Endothelial cell (in vitro differentiated cells): Measurements from ENCODE around the gene CCDC92. TPM values are rescaled to one million over a fixed set of nuclear protein-coding genes. Genes with fewer than 3 reads are reported as not detected.
A peak's percentile ranks its signal among the peaks of the same experiment; 100 is the strongest.

Experiments used
- DNase-seq: peaks from one replicate; pipeline ENCODE4 v3.0.0; 2021; ENCODE audit warnings: low spot score
- H3K27ac Mint-ChIP-seq: one replicate; pipeline ENCODE4 v1.8.0; 2021; ENCODE audit warnings: mixed read lengths, inconsistent platforms; ENCODE audit not compliant: unreplicated experiment
- H3K27me3 Mint-ChIP-seq: one replicate; pipeline ENCODE4 v1.8.0; 2021; ENCODE audit warnings: mild to moderate bottlenecking, moderate library complexity, mixed read lengths, inconsistent platforms; ENCODE audit not compliant: unreplicated experiment
- H3K36me3 Mint-ChIP-seq: one replicate; pipeline ENCODE4 v1.8.0; 2021; ENCODE audit warnings: mild to moderate bottlenecking, low read depth, mixed read lengths, inconsistent platforms; ENCODE audit not compliant: unreplicated experiment
- H3K4me1 Mint-ChIP-seq: one replicate; pipeline ENCODE4 v1.8.0; 2021; ENCODE audit warnings: mild to moderate bottlenecking, mixed read lengths, inconsistent platforms; ENCODE audit not compliant: unreplicated experiment
- H3K4me3 Mint-ChIP-seq: one replicate; pipeline ENCODE4 v1.8.0; 2021; ENCODE audit warnings: mild to moderate bottlenecking, mixed read lengths, inconsistent platforms; ENCODE audit not compliant: unreplicated experiment
- H3K9me3 Mint-ChIP-seq: one replicate; pipeline ENCODE4 v1.8.0; 2021; ENCODE audit warnings: mixed read lengths, inconsistent platforms; ENCODE audit not compliant: unreplicated experiment
- total RNA-seq: library from RNA; stranded (reverse); fragmentation: NEBNext Ultra II Directional; extraction: Animal tissue kit (Norgen Biotek cat#: 25700); gene quantifications from one replicate; pipeline ENCODE4 v1.2.1, GENCODE V29; 2021; ENCODE audit not compliant: unreplicated experiment
- TF ChIP-seq, protein P1 (sequence below): fragments of 200-600 bp; sonication (generic); IDR thresholded peaks from one replicate; pipeline ENCODE4 v1.5.0; 2021; ENCODE audit warnings: antibody characterized with exemption; ENCODE audit not compliant: unreplicated experiment

The CCDC92 gene
- total RNA-seq, 1 donor from 2014 or later = 25.0 TPM

- no peak overlapping the region for H3K27ac Mint-ChIP-seq
- H3K36me3 Mint-ChIP-seq = peaks cover 30% of the 10 kb centered on the region
- no peaks in the 10 kb centered on the region for H3K27me3 Mint-ChIP-seq
- H3K4me1 Mint-ChIP-seq = peaks cover 64% of the 10 kb centered on the region
- no peak for DNase-seq
- TF ChIP-seq, protein P1, sequence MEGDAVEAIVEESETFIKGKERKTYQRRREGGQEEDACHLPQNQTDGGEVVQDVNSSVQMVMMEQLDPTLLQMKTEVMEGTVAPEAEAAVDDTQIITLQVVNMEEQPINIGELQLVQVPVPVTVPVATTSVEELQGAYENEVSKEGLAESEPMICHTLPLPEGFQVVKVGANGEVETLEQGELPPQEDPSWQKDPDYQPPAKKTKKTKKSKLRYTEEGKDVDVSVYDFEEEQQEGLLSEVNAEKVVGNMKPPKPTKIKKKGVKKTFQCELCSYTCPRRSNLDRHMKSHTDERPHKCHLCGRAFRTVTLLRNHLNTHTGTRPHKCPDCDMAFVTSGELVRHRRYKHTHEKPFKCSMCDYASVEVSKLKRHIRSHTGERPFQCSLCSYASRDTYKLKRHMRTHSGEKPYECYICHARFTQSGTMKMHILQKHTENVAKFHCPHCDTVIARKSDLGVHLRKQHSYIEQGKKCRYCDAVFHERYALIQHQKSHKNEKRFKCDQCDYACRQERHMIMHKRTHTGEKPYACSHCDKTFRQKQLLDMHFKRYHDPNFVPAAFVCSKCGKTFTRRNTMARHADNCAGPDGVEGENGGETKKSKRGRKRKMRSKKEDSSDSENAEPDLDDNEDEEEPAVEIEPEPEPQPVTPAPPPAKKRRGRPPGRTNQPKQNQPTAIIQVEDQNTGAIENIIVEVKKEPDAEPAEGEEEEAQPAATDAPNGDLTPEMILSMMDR = no peak
- H3K4me3 Mint-ChIP-seq = no peak overlapping the region
- no peaks in the 10 kb centered on the region for H3K9me3 Mint-ChIP-seq
These were observed 19.6 kb upstream of the CCDC92 start for GRCh38 chr12:123992118-123992825.

- no peak for DNase-seq
- Mint-ChIP-seq H3K9me3 (no peaks in the 10 kb centered on the region), H3K4me3 (no peak overlapping the region), H3K4me1 (peaks cover 56% of the 10 kb centered on the region), H3K36me3 (peaks cover 30% of the 10 kb centered on the region), H3K27ac (no peak overlapping the region), H3K27me3 (no peaks in the 10 kb centered on the region)
- TF ChIP-seq, protein P1 = no peak
These were observed 18.8 kb upstream of the CCDC92 start for GRCh38 chr12:123991372-123991951.

- DNase-seq = peak; percentile 23
- Mint-ChIP-seq H3K27me3 (no peaks in the 10 kb centered on the region), H3K4me3 (no peak overlapping the region), H3K36me3 (peaks cover 30% of the 10 kb centered on the region), H3K9me3 (no peaks in the 10 kb centered on the region), H3K4me1 (peaks cover 47% of the 10 kb centered on the region), H3K27ac (peak overlapping the region; percentile 89)
- TF ChIP-seq, protein P1 = no peak
These were observed 17.9 kb upstream of the CCDC92 start for GRCh38 chr12:123990511-123990910.

- H3K27ac Mint-ChIP-seq = peak overlapping the region; percentile 89
- H3K4me1 Mint-ChIP-seq = peaks cover 41% of the 10 kb centered on the region
- H3K27me3 Mint-ChIP-seq = no peaks in the 10 kb centered on the region
- no peak overlapping the region for H3K4me3 Mint-ChIP-seq
- peaks cover 26% of the 10 kb centered on the region for H3K36me3 Mint-ChIP-seq
- TF ChIP-seq, protein P1 = no peak
- no peaks in the 10 kb centered on the region for H3K9me3 Mint-ChIP-seq
- no peak for DNase-seq
These were observed 17.1 kb upstream of the CCDC92 start for GRCh38 chr12:123989753-123990152.

DNA sequence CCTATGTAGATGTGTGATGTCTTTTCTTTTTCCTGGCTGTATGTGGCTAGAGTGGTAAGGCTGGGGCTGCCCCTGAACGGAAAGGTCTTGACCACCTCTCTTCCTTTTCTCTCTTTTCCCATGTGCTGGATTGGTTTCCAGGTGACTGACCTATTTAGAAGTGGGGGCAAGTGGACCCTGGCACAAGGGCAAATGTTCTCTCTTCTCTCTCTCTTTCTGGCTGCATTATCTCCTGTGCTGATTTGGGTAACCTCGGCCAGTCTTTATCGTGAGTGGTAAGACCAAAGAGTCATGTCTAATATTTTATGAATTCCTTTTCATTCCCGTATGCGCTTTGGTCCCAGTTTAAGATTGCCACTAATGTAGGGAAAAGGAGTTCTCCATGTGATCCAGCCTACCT, 16.5 kb upstream of the CCDC92 start:
- Mint-ChIP-seq H3K4me1 (peaks cover 43% of the 10 kb centered on the region), H3K27ac (peak overlapping the region; percentile 16)

More for the DNA sequence above, 16.5 kb upstream of the CCDC92 start:
- Mint-ChIP-seq H3K36me3 (peaks cover 22% of the 10 kb centered on the region), H3K27me3 (no peaks in the 10 kb centered on the region), H3K9me3 (no peaks in the 10 kb centered on the region), H3K4me3 (no peak overlapping the region)
- no peak for DNase-seq
- TF ChIP-seq, protein P1 = no peak
